ENCODE data around the gene CCDC71. TPM values are rescaled to one million over a fixed set of nuclear protein-coding genes. Genes with fewer than 3 reads are reported as not detected.
A peak's percentile ranks its signal among the peaks of the same experiment; 100 is the strongest.

CCDC71 gene
- total RNA-seq: 26.0 and 29.4 TPM in 2 replicates
- long read RNA-seq: 0 reads

DNA sequence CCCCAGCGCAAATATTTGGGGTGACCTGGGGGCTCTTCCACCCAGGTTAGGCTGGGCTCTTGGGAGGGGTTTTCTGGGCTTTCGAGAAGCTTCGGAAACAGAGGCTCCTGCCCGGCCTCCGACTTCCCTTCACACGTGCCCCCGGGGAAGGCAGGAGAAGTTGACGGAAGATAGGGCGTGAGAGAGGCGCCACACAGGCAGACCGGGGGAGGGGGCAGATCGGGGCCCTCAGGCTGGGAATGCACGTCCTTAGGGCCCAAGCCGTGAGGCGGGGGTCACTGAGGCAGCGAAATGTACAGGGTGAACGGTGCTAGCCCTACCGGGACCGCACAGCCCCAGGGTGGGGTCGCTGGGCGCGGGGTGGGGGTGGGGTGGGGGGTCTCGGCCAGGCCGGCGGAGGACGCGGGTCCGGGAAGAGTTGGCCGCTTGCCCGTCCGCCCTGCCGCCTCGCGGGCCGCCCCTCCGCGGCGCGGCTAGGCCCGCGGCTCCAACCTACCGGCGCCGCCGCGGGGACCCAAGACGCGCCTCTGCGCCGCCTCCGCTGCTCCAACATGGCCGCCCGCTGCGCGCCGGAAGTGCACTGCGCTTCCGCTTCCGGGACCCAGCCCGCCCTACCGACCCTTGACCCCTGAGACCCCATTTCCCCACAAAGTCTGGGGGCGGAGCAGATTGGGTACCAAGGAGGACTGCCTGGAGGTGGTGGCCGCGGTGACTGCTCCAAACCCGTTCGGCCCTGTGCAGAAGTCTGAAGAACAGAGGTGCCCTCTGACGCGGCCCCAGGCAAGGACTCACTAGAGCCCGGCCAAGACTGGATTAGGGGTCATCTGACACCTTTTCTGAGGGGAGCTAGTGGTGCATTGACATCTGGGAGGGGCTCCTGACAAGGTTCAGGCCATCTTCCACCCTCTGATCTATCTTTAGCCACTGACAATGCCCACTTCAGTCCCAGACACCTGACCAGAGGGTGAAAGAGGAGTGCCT is at the start of gene CCDC71:
CCDC71 (minus strand) TSS at position 561 of the 981 bp plus-strand sequence. CDS start 2,123 bp downstream, outside the sequence.
- H3K4me3 Mint-ChIP-seq: peak within 1 kb of the TSS; percentile 93
- peak within 1 kb of the TSS; percentile 91 for H3K27ac Mint-ChIP-seq (ENCODE audit: unreplicated experiment)
- peak; percentile 58 for DNase-seq (ENCODE audit: low read depth, low spot score)
- TF ChIP-seq, protein P1, sequence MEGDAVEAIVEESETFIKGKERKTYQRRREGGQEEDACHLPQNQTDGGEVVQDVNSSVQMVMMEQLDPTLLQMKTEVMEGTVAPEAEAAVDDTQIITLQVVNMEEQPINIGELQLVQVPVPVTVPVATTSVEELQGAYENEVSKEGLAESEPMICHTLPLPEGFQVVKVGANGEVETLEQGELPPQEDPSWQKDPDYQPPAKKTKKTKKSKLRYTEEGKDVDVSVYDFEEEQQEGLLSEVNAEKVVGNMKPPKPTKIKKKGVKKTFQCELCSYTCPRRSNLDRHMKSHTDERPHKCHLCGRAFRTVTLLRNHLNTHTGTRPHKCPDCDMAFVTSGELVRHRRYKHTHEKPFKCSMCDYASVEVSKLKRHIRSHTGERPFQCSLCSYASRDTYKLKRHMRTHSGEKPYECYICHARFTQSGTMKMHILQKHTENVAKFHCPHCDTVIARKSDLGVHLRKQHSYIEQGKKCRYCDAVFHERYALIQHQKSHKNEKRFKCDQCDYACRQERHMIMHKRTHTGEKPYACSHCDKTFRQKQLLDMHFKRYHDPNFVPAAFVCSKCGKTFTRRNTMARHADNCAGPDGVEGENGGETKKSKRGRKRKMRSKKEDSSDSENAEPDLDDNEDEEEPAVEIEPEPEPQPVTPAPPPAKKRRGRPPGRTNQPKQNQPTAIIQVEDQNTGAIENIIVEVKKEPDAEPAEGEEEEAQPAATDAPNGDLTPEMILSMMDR (conservative IDR thresholded peaks at IDR 0.05): no peak
- no peaks in the 10 kb centered on the region for H3K9me3 Mint-ChIP-seq
- H3K27me3 Mint-ChIP-seq (ENCODE audit: low read depth): peaks cover 2% of the 10 kb centered on the region
- H3K4me1 Mint-ChIP-seq: peaks cover 33% of the 10 kb centered on the region
- H3K36me3 Mint-ChIP-seq (ENCODE audit: low read depth): peaks cover 9% of the 10 kb centered on the region

DNA sequence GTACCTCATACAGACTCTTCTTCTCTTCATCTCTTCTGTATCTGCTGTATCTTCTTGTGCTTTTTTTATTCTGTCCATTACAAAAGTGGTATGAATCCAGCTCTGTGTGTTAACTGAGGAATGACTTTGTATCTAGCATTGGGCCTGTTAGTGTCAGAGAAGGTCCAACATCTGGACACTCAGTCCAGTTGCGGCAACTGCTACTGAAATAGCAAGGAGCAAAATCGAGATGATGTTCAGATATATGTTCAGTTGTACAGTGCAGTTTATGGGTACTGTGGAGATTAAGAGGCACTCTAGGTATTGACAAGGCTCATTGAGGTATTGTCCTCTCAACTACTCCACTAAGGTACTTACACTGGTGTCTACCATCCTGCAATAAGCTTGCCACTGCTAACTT is 47.9 kb upstream of the CCDC71 start:
- DNase-seq (ENCODE audit: low read depth, low spot score): no peak
- Mint-ChIP-seq H3K27ac (ENCODE audit: unreplicated experiment) (no peak overlapping the region), H3K4me3 (no peak overlapping the region), H3K9me3 (peaks cover 10% of the 10 kb centered on the region), H3K4me1 (no peaks in the 10 kb centered on the region), H3K27me3 (ENCODE audit: low read depth) (no peaks in the 10 kb centered on the region), H3K36me3 (ENCODE audit: low read depth) (peaks cover 3% of the 10 kb centered on the region)
- TF ChIP-seq, protein P1 (conservative IDR thresholded peaks at IDR 0.05): no peak

DNA sequence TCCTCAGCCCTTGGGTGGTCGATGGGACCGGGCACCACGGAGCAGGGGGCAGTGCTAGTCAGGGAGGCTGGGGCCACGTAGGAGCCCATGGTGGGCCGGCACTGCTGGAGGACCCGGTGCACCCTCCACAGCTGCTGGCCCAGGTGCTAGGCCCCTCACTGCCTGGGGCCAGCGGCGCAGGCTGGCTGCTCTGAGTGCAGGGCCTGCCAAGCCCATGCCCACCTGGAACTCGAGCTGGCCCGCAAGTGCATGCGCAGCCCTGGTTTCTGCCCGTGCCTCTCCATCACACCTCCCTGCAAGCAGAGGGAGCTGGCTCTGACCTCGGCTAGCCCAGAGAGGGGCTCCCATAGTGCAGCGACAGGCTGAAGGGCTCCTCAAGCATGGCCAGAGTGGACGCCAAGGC is 47.4 kb upstream of the CCDC71 start:
- H3K4me1 Mint-ChIP-seq: no peaks in the 10 kb centered on the region

DNA sequence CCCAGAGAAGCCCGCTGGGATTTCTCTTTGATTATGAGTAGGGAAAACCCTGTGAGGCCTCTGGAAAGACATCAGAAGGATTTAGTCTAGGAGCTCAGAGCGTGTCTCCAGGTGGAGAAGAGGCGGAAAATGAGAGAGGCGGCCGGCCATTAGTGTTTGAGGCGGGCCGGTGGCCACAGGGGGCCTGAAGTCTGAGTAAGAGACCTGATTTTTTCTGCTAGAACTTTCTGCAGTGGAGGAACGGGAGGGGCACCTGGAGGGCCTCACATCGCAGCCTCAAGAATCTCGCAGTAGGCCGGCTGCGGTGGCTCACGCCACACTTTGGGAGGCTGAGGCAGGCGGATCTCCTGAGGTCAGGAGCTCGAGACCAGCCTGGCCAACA is 33.8 kb upstream of the CCDC71 start:
- H3K4me3 Mint-ChIP-seq: no peak overlapping the region
- TF ChIP-seq, protein P1 (conservative IDR thresholded peaks at IDR 0.05): no peak
- no peaks in the 10 kb centered on the region for H3K4me1 Mint-ChIP-seq
- H3K36me3 Mint-ChIP-seq (ENCODE audit: low read depth): no peaks in the 10 kb centered on the region
- H3K9me3 Mint-ChIP-seq: no peaks in the 10 kb centered on the region
- no peaks in the 10 kb centered on the region for H3K27me3 Mint-ChIP-seq (ENCODE audit: low read depth)
- no peak for DNase-seq (ENCODE audit: low read depth, low spot score)
- no peak overlapping the region for H3K27ac Mint-ChIP-seq (ENCODE audit: unreplicated experiment)

More for the DNA sequence above, 47.4 kb upstream of the CCDC71 start:
- H3K36me3 Mint-ChIP-seq (ENCODE audit: low read depth): peaks cover 3% of the 10 kb centered on the region
- H3K4me3 Mint-ChIP-seq: no peak overlapping the region
- peaks cover 10% of the 10 kb centered on the region for H3K9me3 Mint-ChIP-seq
- H3K27ac Mint-ChIP-seq (ENCODE audit: unreplicated experiment): no peak overlapping the region
- DNase-seq (ENCODE audit: low read depth, low spot score): no peak
- TF ChIP-seq, protein P1 (conservative IDR thresholded peaks at IDR 0.05): no peak
- no peaks in the 10 kb centered on the region for H3K27me3 Mint-ChIP-seq (ENCODE audit: low read depth)

DNA sequence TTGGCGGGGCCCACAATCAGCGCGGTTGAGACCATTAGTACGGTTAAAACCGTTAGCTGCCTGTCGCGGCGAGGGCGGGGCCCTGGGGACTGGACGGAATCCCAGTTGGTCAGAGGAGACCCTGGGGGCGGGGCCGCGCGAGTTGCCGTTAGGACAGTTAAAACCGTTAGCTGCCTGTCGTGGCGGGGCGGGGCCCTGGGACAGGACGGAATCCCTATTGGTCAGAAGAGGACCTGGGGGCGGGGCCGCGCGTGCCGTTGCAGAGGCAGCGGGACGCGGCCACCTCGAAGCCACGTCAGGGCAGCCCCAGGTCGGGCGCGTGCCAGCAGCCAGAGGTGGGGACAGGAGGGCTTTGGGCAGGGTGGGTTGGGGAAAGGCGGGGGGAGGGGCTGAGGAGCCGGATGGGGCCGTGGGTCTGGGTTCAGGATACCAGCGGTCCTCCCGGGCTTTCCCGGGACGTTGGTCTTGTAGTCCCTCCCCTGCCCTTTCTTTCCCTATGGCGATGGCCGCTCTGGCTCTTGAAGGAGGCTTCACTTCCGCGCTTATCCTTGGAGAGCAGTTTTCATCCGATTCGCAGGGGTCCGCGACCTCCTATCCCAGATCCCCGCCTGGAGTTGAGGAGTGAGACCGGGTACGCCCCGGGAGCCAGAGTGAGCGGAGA is 33.2 kb upstream of the CCDC71 start:
- Mint-ChIP-seq H3K27me3 (ENCODE audit: low read depth) (no peaks in the 10 kb centered on the region), H3K27ac (ENCODE audit: unreplicated experiment) (no peak overlapping the region), H3K4me3 (no peak overlapping the region), H3K9me3 (no peaks in the 10 kb centered on the region), H3K36me3 (ENCODE audit: low read depth) (no peaks in the 10 kb centered on the region), H3K4me1 (no peaks in the 10 kb centered on the region)
- TF ChIP-seq, protein P1 (conservative IDR thresholded peaks at IDR 0.05): no peak
- DNase-seq (ENCODE audit: low read depth, low spot score): no peak
